Ovary (tissue), 9 donors: ENCODE measurements around the gene ARMC7. TPM values are rescaled to one million over a fixed set of nuclear protein-coding genes. Genes with fewer than 3 reads are reported as not detected.
"Not testable (repeated sequence)": the region's sequence is repeated elsewhere in the genome, so short reads cannot be mapped to it uniquely, and the experiment has no call there.

ENCODE experiments used
- DNase-seq, 5 donors: peaks; one replicate each; pipeline ENCODE4 v3.0.0-alpha.2; 2019 to 2020
- H3K27ac ChIP-seq, 2 donors: fragments of 200-600 bp; one replicate each; pipeline versions ENCODE4 v1.5.1 to v1.8.0; 2019 to 2022
- H3K27me3 ChIP-seq: fragments of 200-600 bp; one replicate; pipeline ENCODE4 v1.8.0; 2022
- H3K36me3 ChIP-seq: fragments of 200-600 bp; sonication (generic); one replicate; pipeline ENCODE4 v1.5.1; 2019
- H3K4me1 ChIP-seq: one replicate; pipeline ENCODE4 v1.8.1; 2013; ENCODE audit warnings: mild to moderate bottlenecking, moderate library complexity; ENCODE audit not compliant: insufficient read depth
- H3K4me3 ChIP-seq: fragments of 200-600 bp; sonication (generic); one replicate; pipeline ENCODE4 v1.5.1; 2017
- H3K9me3 ChIP-seq, 2 donors: fragments of 200-600 bp in 1 of 2; sonication (generic) in 1 of 2; one replicate each; pipeline versions ENCODE4 v1.5.1 to v1.8.1; 2013 to 2019; ENCODE audit warnings: mild to moderate bottlenecking in 1 of 2, moderate library complexity in 1 of 2
- EP300 ChIP-seq: sonication (generic); formaldehyde crosslinking; IDR thresholded peaks from one replicate; pipeline ENCODE4 v1.6.1; 2017; ENCODE audit warnings: antibody characterized with exemption
- POLR2A ChIP-seq: fragments of 450-650 bp; IDR thresholded peaks from one replicate; pipeline ENCODE4 v1.6.1; 2017; ENCODE audit warnings: antibody characterized with exemption, mild to moderate bottlenecking, moderate library complexity
- WGBS, 3 donors: extraction: QIAGEN DNeasy Blood & Tissue Kit in 1 of 3; methylation state at CpG; one replicate each; pipeline versions ENCODE4 v1.1.5 to v1.1.7; 2013 to 2017; 5-methylcytosine and 5-hydroxymethylcytosine counted together
- intact Hi-C, 4 donors: fragments of 100-400 bp; cut with DNase I; formaldehyde crosslinking; loops; one replicate each; pipeline versions ENCODE4 v1.11.0 to v1.15.1; 2022 to 2023
- polyA plus RNA-seq, 2 donors: library from polyadenylated mRNA; stranded (reverse); fragments of 200-250 nt in 1 of 2; fragments of 350-450 nt in 1 of 2; fragmentation: Illumina TruSeq in 1 of 2; extraction: RNeasy Lipid Tissue Mini Kit (QIAGEN cat#74804) in 1 of 2; gene quantifications; one replicate each; pipeline ENCODE4 v1.2.3, GENCODE V29; 2013 to 2014
- total RNA-seq, 7 donors: library from RNA; depleted of rRNA in 2 of 7; stranded (reverse); fragments of >200 nt in 2 of 7; fragmentation: NEBNext Ultra II Directional in 3 of 7; extraction: Animal tissue kit (Norgen Biotek cat#: 25700) in 3 of 7; gene quantifications; one replicate each; pipeline versions ENCODE4 v1.1.0 to v1.2.4, GENCODE V29; 2016 to 2023
- TF ChIP-seq, protein P1 (sequence below), 3 donors: fragments of 450-650 bp in 2 of 3; fragments of 200-600 bp in 1 of 3; IDR thresholded peaks; one replicate each; pipeline versions ENCODE4 v1.5.1 to v1.8.0; 2016 to 2022; ENCODE audit warnings: antibody characterized with exemption in 3 of 3, mild to moderate bottlenecking in 1 of 3
- donor health status: DM: no; HTN: no; CAD: no; lungs with moderate emphysema.
- donor health status: DM: no; HTN: no; CAD: no.
- donor health status: Bipolar disorder and iron deficiency.
- donor health status: DM: yes; HTN: yes; CAD: no.
- donor health status: DM: no; HTN: no; CAD: no.
- donor health status: DM: yes; HTN: yes; CAD: no.

ARMC7 gene
- total and polyA plus RNA-seq, 9 donors: 4.6 to 10.5 (median 5.7) TPM

- H3K27ac ChIP-seq: no peak overlapping the region
- H3K4me1 ChIP-seq: no peaks in the 10 kb centered on the region
- no peak overlapping the region for H3K4me3 ChIP-seq
- DNase-seq: no peak
- TF ChIP-seq EP300 (no peak), POLR2A (no peak)
- TF ChIP-seq, protein P1, sequence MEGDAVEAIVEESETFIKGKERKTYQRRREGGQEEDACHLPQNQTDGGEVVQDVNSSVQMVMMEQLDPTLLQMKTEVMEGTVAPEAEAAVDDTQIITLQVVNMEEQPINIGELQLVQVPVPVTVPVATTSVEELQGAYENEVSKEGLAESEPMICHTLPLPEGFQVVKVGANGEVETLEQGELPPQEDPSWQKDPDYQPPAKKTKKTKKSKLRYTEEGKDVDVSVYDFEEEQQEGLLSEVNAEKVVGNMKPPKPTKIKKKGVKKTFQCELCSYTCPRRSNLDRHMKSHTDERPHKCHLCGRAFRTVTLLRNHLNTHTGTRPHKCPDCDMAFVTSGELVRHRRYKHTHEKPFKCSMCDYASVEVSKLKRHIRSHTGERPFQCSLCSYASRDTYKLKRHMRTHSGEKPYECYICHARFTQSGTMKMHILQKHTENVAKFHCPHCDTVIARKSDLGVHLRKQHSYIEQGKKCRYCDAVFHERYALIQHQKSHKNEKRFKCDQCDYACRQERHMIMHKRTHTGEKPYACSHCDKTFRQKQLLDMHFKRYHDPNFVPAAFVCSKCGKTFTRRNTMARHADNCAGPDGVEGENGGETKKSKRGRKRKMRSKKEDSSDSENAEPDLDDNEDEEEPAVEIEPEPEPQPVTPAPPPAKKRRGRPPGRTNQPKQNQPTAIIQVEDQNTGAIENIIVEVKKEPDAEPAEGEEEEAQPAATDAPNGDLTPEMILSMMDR (IDR thresholded peaks at IDR 0.05): no peak
- intact Hi-C loops: no loop called here
- no peaks in the 10 kb centered on the region for H3K9me3 ChIP-seq
- H3K27me3 ChIP-seq: no peaks in the 10 kb centered on the region
- no peaks in the 10 kb centered on the region for H3K36me3 ChIP-seq
- WGBS, 3 donors: 85 to 91% (median 90%) methylated on average over 5 of the region's 5 CpGs
These were observed 53.3 kb downstream of the ARMC7 start for GRCh38 chr17:75163074-75163473.

DNA sequence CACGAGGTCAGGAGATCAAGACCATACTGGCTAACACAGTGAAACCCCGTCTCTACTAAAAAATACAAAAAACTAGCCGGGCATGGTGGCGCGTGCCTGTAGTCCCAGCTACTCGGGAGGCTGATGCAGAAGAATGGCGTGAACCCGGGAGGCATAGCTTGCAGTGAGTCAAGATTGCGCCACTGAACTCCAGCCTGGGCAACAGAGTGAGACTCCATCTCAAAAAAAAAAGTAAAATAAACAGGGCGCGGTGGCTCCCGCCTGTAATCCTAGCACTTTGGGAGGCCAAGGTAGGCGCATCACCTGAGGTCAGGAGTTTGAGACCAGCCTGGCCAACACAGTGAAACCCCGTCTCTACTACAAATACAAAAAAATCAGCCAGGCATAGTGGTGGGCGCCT is 54.8 kb downstream of the ARMC7 start:
- H3K4me1 ChIP-seq, H3K4me3 ChIP-seq, H3K9me3 ChIP-seq, intact Hi-C loops, H3K36me3 ChIP-seq, H3K27me3 ChIP-seq, H3K27ac ChIP-seq, DNase-seq: not testable (repeated sequence)
- 97% methylated on average over 15 of the region's 15 CpGs for WGBS, 3 donors

- intact Hi-C loops: no loop called here
- 81 to 82% (median 82%) methylated on average over 4 of the region's 4 CpGs for WGBS, 3 donors
- no peak overlapping the region for H3K4me3 ChIP-seq
- H3K4me1 ChIP-seq: no peaks in the 10 kb centered on the region
- TF ChIP-seq POLR2A: no peak
- TF ChIP-seq EP300: no peak
- TF ChIP-seq, protein P1 (IDR thresholded peaks at IDR 0.05): no peak
- H3K27me3 ChIP-seq: no peaks in the 10 kb centered on the region
- peak in 1 of 5 donors; percentile 21 for DNase-seq
- no peaks in the 10 kb centered on the region for H3K9me3 ChIP-seq
- no peak overlapping the region for H3K27ac ChIP-seq
- no peaks in the 10 kb centered on the region for H3K36me3 ChIP-seq
These were observed 59.2 kb downstream of the ARMC7 start for GRCh38 chr17:75168998-75169397.

DNA sequence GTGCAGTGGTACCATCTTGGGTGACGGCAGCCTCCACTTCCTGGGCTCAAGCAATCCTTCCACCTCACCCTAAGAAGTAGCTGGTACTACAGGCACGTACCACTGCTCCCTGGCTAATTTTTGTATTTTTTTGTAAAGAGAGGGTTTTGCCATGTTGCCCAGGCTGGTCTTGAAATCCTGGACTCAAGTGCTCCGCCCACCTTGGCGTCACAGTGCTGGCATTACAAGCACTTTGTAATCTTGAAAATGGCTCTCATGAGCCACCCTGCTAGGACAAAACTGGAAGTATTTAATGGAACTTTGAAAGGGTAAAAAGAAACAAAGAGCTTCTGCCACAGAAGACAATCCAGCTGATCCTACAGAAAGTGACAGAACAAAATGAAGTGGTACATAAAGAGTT is 63.8 kb downstream of the ARMC7 start:
- Histone ChIP-seq H3K4me3 (no peak overlapping the region), H3K36me3 (no peaks in the 10 kb centered on the region), H3K27me3 (no peaks in the 10 kb centered on the region), H3K27ac (no peak overlapping the region), H3K9me3 (no peaks in the 10 kb centered on the region), H3K4me1 (no peaks in the 10 kb centered on the region)
- intact Hi-C loops: loop anchor here in 1 of 4 donors (10.0 kb wide), 1 partner anchor 59 kb away; no protein-coding TSS in a partner anchor
- DNase-seq: peak in 1 of 5 donors; percentile 13
- 82 to 86% (median 83%) methylated on average over 4 of the region's 4 CpGs for WGBS, 3 donors
- no peak for TF ChIP-seq EP300
- TF ChIP-seq, protein P1 (IDR thresholded peaks at IDR 0.05): no peak
- TF ChIP-seq POLR2A: no peak

DNA sequence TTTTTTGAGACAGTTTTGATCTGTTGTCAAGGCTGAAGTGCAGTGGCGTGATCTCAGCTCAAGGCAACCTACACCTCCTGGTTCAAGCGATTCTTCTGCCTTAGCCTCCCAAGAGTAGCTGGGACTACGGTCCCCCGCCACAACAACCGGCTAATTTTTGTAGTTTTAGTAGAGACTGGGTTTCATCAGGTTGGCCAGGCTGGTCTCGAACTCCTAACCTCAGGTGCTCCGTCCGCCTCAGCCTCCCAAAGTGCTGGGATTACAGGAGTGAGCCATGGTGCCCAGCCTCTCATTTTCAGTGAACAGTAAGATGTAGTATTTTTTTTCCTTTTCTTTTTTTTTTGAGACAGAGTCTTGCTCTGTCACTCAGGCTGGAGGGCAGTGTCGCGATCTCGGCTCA is 65.2 kb downstream of the ARMC7 start:
- peaks cover 4% of the 10 kb centered on the region for H3K4me1 ChIP-seq
- H3K27me3 ChIP-seq: no peaks in the 10 kb centered on the region
- no peak overlapping the region for H3K4me3 ChIP-seq
- intact Hi-C loops: loop anchor here in 1 of 4 donors (10.0 kb wide), 1 partner anchor 60 kb away; no protein-coding TSS in a partner anchor
- TF ChIP-seq EP300 (no peak), POLR2A (no peak)
- TF ChIP-seq, protein P1 (IDR thresholded peaks at IDR 0.05): no peak
- peak in 1 of 5 donors; percentile 7 for DNase-seq
- no peaks in the 10 kb centered on the region for H3K9me3 ChIP-seq
- H3K27ac ChIP-seq: no peak overlapping the region
- WGBS, 3 donors: 91 to 97% (median 94%) methylated on average over 11 of the region's 11 CpGs
- no peaks in the 10 kb centered on the region for H3K36me3 ChIP-seq
